Fibroblast of lung (primary cell): ENCODE measurements around the gene COL4A3. TPM values are rescaled to one million over a fixed set of nuclear protein-coding genes. Genes with fewer than 3 reads are reported as not detected.

ENCODE experiments used
- DNase-seq, 2 donors: peaks; one replicate each; pipeline versions ENCODE4 v3.0.0 to v3.0.0-alpha.2; 2010; ENCODE audit warnings: low read depth in 2 of 2
- H2AFZ ChIP-seq: 2 replicates; pipeline ENCODE4 v1.5.1; 2012; ENCODE audit warnings: low read length, control low read depth, inconsistent platforms
- H3K27ac ChIP-seq: 2 replicates; pipeline ENCODE4 v1.5.1; 2011; ENCODE audit warnings: low read length, control low read depth; ENCODE audit not compliant: insufficient read depth
- H3K27me3 ChIP-seq: 2 replicates; pipeline ENCODE4 v1.5.1; 2011; ENCODE audit warnings: mild to moderate bottlenecking, low read length; ENCODE audit not compliant: control insufficient read depth, insufficient read depth
- H3K36me3 ChIP-seq: 2 replicates; pipeline ENCODE4 v1.5.1; 2011; ENCODE audit warnings: low read length; ENCODE audit not compliant: control insufficient read depth, insufficient read depth
- H3K4me1 ChIP-seq: 2 replicates; pipeline ENCODE4 v1.5.1; 2011; ENCODE audit warnings: low read length; ENCODE audit not compliant: control insufficient read depth, insufficient read depth; ENCODE audit errors: extremely low read depth
- H3K4me2 ChIP-seq: 2 replicates; pipeline ENCODE4 v1.5.1; 2011; ENCODE audit warnings: low read length, control low read depth; ENCODE audit not compliant: insufficient read depth; ENCODE audit errors: extremely low read depth
- H3K4me3 ChIP-seq, 4 experiments: fragments of 200-600 bp in 1 of 4; sonication (generic) in 1 of 4; replicated peaks in 1 of 4; 2 replicates each; pipeline ENCODE4 v1.5.1; 2011 to 2016; ENCODE audit warnings: low read length in 4 of 4, low read depth in 3 of 4, mild to moderate bottlenecking in 3 of 4, control low read depth in 2 of 4, inconsistent platforms in 1 of 4, mixed read lengths in 1 of 4; ENCODE audit not compliant: insufficient read depth in 1 of 4; ENCODE audit errors: control extremely low read depth in 1 of 4
- H3K79me2 ChIP-seq: 2 replicates; pipeline ENCODE4 v1.5.1; 2012; ENCODE audit warnings: mild to moderate bottlenecking, low read length, inconsistent platforms; ENCODE audit not compliant: control insufficient read depth, insufficient read depth
- H3K9ac ChIP-seq: 2 replicates; pipeline ENCODE4 v1.5.1; 2011; ENCODE audit warnings: mild to moderate bottlenecking, low read length, control low read depth; ENCODE audit not compliant: insufficient read depth
- H3K9me3 ChIP-seq: 2 replicates; pipeline ENCODE4 v1.5.1; 2012; ENCODE audit warnings: low read depth, low read length; ENCODE audit not compliant: control insufficient read depth, insufficient read depth
- H4K20me1 ChIP-seq: 2 replicates; pipeline ENCODE4 v1.5.1; 2011; ENCODE audit warnings: low read length; ENCODE audit not compliant: control insufficient read depth, insufficient read depth; ENCODE audit errors: extremely low read depth
- EZH2 ChIP-seq: IDR thresholded peaks from 2 replicates; pipeline ENCODE4 v1.5.1; 2012; ENCODE audit warnings: low read length, control low read depth, mild to moderate bottlenecking; ENCODE audit errors: missing control alignments
- polyA plus RNA-seq, 2 donors: library from polyadenylated mRNA; depleted of rRNA in 1 of 2; stranded (reverse) in 1 of 2; unstranded in 1 of 2; fragments of >200 nt; gene quantifications; 2 replicates each; pipeline ENCODE4 v1.2.1, GENCODE V29; 2011 to 2012; ENCODE audit warnings: missing spikeins in 1 of 2
- total RNA-seq: library from RNA; depleted of rRNA; stranded (reverse); fragments of >200 nt; gene quantifications from 2 replicates; pipeline ENCODE4 v1.2.1, GENCODE V29; 2014
- TF ChIP-seq, protein P1 (sequence below), 2 donors: IDR thresholded peaks in 1 of 2; conservative IDR thresholded peaks in 1 of 2; 1 replicate in 1 of 2; 2 replicates in 1 of 2; pipeline ENCODE4 v1.5.1; 2011 to 2012; ENCODE audit warnings: low read length in 2 of 2, control low read depth in 1 of 2, inconsistent platforms in 1 of 2, low read depth in 1 of 2, mild to moderate bottlenecking in 1 of 2

The COL4A3 gene
- total and polyA plus RNA-seq, 2 donors (not counting 1 experiment from before 2014, with no cell fraction given) = 0.12 to 0.33 TPM

GRCh38 chr2:227124811-227125210 lies 39.6 kb upstream of the COL4A3 start:
- TF ChIP-seq, protein P1, sequence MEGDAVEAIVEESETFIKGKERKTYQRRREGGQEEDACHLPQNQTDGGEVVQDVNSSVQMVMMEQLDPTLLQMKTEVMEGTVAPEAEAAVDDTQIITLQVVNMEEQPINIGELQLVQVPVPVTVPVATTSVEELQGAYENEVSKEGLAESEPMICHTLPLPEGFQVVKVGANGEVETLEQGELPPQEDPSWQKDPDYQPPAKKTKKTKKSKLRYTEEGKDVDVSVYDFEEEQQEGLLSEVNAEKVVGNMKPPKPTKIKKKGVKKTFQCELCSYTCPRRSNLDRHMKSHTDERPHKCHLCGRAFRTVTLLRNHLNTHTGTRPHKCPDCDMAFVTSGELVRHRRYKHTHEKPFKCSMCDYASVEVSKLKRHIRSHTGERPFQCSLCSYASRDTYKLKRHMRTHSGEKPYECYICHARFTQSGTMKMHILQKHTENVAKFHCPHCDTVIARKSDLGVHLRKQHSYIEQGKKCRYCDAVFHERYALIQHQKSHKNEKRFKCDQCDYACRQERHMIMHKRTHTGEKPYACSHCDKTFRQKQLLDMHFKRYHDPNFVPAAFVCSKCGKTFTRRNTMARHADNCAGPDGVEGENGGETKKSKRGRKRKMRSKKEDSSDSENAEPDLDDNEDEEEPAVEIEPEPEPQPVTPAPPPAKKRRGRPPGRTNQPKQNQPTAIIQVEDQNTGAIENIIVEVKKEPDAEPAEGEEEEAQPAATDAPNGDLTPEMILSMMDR (conservative IDR thresholded peaks at IDR 0.05 in 1 of 2, IDR thresholded peaks at IDR 0.05 in 1 of 2; ENCODE audit: low read depth in 1 of 2, low read length in 2 of 2) = no peak
- no peak for TF ChIP-seq EZH2
- H3K4me2 ChIP-seq = no peak overlapping the region
- no peaks in the 10 kb centered on the region for H3K4me1 ChIP-seq
- H2AFZ ChIP-seq = no peak overlapping the region
- H3K79me2 ChIP-seq = no peaks in the 10 kb centered on the region
- DNase-seq = no peak
- H3K4me3 ChIP-seq = no peak overlapping the region
- peaks cover 2% of the 10 kb centered on the region for H3K27me3 ChIP-seq
- no peaks in the 10 kb centered on the region for H4K20me1 ChIP-seq
- no peak overlapping the region for H3K9ac ChIP-seq
- H3K9me3 ChIP-seq = no peaks in the 10 kb centered on the region
- H3K36me3 ChIP-seq = no peaks in the 10 kb centered on the region
- no peak overlapping the region for H3K27ac ChIP-seq

- Histone ChIP-seq H3K9me3 (no peaks in the 10 kb centered on the region), H3K4me3 (no peak overlapping the region), H3K27me3 (peaks cover 2% of the 10 kb centered on the region), H4K20me1 (no peaks in the 10 kb centered on the region), H2AFZ (no peak overlapping the region), H3K36me3 (no peaks in the 10 kb centered on the region), H3K79me2 (no peaks in the 10 kb centered on the region), H3K9ac (no peak overlapping the region), H3K4me2 (no peak overlapping the region), H3K27ac (no peak overlapping the region), H3K4me1 (no peaks in the 10 kb centered on the region)
- DNase-seq = no peak
- TF ChIP-seq, protein P1 (conservative IDR thresholded peaks at IDR 0.05 in 1 of 2, IDR thresholded peaks at IDR 0.05 in 1 of 2; ENCODE audit: low read depth in 1 of 2, low read length in 2 of 2) = peak in 1 of 2 donors; percentile 40
- TF ChIP-seq EZH2 = no peak
Observed at GRCh38 chr2:227125506-227125905, 38.9 kb upstream of the COL4A3 start.

- Histone ChIP-seq H3K4me2 (no peak overlapping the region), H3K4me1 (no peaks in the 10 kb centered on the region), H3K9ac (no peak overlapping the region), H2AFZ (no peak overlapping the region), H3K36me3 (no peaks in the 10 kb centered on the region), H3K27me3 (peaks cover 2% of the 10 kb centered on the region), H3K4me3 (no peak overlapping the region), H3K79me2 (no peaks in the 10 kb centered on the region), H3K9me3 (no peaks in the 10 kb centered on the region), H4K20me1 (no peaks in the 10 kb centered on the region), H3K27ac (no peak overlapping the region)
- TF ChIP-seq, protein P1 (conservative IDR thresholded peaks at IDR 0.05 in 1 of 2, IDR thresholded peaks at IDR 0.05 in 1 of 2; ENCODE audit: low read depth in 1 of 2, low read length in 2 of 2) = no peak
- no peak for TF ChIP-seq EZH2
- DNase-seq = no peak
Observed at GRCh38 chr2:227127201-227127600, 37.2 kb upstream of the COL4A3 start.
